Ishikawa (cell line): ENCODE results near the gene GABRD.
"Not testable (repeated sequence)": the region's sequence is repeated elsewhere in the genome, so short reads cannot be mapped to it uniquely, and the experiment has no call there.

Source experiments
- CREB1 ChIP-seq: IDR thresholded peaks from 2 replicates; pipeline ENCODE4 v1.6.1; 2012; ENCODE audit warnings: low read depth
- EGR1 ChIP-seq: IDR thresholded peaks from 2 replicates; pipeline ENCODE4 v1.6.1; 2012
- EP300 ChIP-seq: IDR thresholded peaks from 2 replicates; pipeline ENCODE4 v1.6.1; 2012; ENCODE audit warnings: borderline replicate concordance
- FOXM1 ChIP-seq: IDR thresholded peaks from 2 replicates; pipeline ENCODE4 v1.6.1; 2012; ENCODE audit warnings: low read depth, borderline replicate concordance
- NFIC ChIP-seq: IDR thresholded peaks from 2 replicates; pipeline ENCODE4 v1.6.1; 2012
- RAD21 ChIP-seq: IDR thresholded peaks from 2 replicates; pipeline ENCODE4 v1.6.1; 2012; ENCODE audit warnings: low read depth
- TAF1 ChIP-seq: IDR thresholded peaks from 2 replicates; pipeline ENCODE4 v1.6.1; 2012; ENCODE audit warnings: low read depth, mild to moderate bottlenecking
- TCF12 ChIP-seq: IDR thresholded peaks from 2 replicates; pipeline ENCODE4 v1.6.1; 2012; ENCODE audit warnings: low read depth
- TEAD4 ChIP-seq: IDR thresholded peaks from 2 replicates; pipeline ENCODE4 v1.6.1; 2012
- YY1 ChIP-seq: IDR thresholded peaks from 2 replicates; pipeline ENCODE4 v1.6.1; 2012; ENCODE audit warnings: low read depth
- ZBTB7A ChIP-seq: IDR thresholded peaks from 2 replicates; pipeline ENCODE4 v1.6.1; 2012; ENCODE audit warnings: low read depth
- TF ChIP-seq, protein P1 (sequence below): IDR thresholded peaks from 2 replicates; pipeline ENCODE4 v1.6.1; 2012; ENCODE audit warnings: low read depth, mild to moderate bottlenecking
- TF ChIP-seq, protein P2 (sequence below): IDR thresholded peaks from 2 replicates; pipeline ENCODE4 v1.6.1; 2012

DNA sequence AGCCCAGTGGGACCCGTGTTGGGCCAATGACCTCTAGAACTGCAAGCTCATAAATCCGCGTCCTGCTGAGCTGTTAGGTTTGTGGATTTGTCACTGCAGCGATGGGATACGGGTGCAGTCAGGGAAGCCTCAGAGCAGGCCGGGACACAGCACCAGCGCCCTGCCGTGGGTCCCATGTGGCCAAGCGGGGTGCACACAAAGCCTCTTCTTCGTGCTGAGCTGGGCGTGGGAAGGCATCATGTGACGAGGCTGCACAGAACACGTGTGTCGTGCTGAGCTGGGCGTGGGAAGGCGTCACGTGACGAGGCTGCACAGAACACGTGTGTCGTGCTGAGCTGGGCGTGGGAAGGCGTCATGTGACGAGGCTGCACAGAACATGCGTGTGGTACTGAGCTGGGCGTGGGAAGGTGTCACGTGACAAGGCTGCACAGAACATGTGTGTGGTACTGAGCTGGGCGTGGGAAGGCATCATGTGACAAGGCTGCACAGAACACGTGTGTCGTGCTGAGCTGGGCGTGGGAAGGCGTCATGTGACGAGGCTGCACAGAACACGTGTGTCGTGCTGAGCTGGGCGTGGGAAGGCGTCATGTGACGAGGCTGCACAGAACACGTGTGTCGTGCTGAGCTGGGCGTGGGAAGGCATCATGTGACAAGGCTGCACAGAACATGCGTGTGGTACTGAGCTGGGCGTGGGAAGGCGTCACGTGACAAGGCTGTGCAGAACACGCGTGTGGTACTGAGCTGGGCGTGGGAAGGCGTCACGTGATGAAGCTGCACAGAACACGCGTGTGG, 40.3 kb upstream of the GABRD start:
- not testable (repeated sequence) for TF ChIP-seq TAF1, FOXM1, EP300, YY1, CREB1, RAD21, EGR1, NFIC, TEAD4, TCF12, ZBTB7A
- TF ChIP-seq, protein P1, sequence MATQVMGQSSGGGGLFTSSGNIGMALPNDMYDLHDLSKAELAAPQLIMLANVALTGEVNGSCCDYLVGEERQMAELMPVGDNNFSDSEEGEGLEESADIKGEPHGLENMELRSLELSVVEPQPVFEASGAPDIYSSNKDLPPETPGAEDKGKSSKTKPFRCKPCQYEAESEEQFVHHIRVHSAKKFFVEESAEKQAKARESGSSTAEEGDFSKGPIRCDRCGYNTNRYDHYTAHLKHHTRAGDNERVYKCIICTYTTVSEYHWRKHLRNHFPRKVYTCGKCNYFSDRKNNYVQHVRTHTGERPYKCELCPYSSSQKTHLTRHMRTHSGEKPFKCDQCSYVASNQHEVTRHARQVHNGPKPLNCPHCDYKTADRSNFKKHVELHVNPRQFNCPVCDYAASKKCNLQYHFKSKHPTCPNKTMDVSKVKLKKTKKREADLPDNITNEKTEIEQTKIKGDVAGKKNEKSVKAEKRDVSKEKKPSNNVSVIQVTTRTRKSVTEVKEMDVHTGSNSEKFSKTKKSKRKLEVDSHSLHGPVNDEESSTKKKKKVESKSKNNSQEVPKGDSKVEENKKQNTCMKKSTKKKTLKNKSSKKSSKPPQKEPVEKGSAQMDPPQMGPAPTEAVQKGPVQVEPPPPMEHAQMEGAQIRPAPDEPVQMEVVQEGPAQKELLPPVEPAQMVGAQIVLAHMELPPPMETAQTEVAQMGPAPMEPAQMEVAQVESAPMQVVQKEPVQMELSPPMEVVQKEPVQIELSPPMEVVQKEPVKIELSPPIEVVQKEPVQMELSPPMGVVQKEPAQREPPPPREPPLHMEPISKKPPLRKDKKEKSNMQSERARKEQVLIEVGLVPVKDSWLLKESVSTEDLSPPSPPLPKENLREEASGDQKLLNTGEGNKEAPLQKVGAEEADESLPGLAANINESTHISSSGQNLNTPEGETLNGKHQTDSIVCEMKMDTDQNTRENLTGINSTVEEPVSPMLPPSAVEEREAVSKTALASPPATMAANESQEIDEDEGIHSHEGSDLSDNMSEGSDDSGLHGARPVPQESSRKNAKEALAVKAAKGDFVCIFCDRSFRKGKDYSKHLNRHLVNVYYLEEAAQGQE, result not testable (repeated sequence)
- TF ChIP-seq, protein P2, sequence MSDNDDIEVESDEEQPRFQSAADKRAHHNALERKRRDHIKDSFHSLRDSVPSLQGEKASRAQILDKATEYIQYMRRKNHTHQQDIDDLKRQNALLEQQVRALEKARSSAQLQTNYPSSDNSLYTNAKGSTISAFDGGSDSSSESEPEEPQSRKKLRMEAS, result not testable (repeated sequence)
